HepG2 (cell line): ENCODE measurements around the gene GALR3. TPM values are rescaled to one million over a fixed set of nuclear protein-coding genes. Genes with fewer than 3 reads are reported as not detected.
A peak's percentile ranks its signal among the peaks of the same experiment; 100 is the strongest.

ENCODE experiments used
- FOSL2 ChIP-seq: sonication (generic); formaldehyde crosslinking; IDR thresholded peaks from 2 replicates; pipeline ENCODE4 v1.4.0; 2020; ENCODE audit warnings: missing genetic modification reagents
- FOXO4 ChIP-seq: sonication (generic); formaldehyde crosslinking; conservative IDR thresholded peaks from 2 replicates; pipeline ENCODE4 v1.8.1; 2023; ENCODE audit warnings: missing genetic modification reagents
- KDM2A ChIP-seq: sonication (generic); formaldehyde crosslinking; IDR thresholded peaks from 2 replicates; pipeline ENCODE4 v1.4.0; 2020; ENCODE audit warnings: low read depth, missing genetic modification reagents, borderline replicate concordance
- LCORL ChIP-seq, 2 experiments: fragments of 450-650 bp in 1 of 2; sonication (generic) in 1 of 2; formaldehyde crosslinking in 1 of 2; IDR thresholded peaks; 2 replicates each; pipeline versions ENCODE4 v1.5.0 to v1.6.1; 2017 to 2020; ENCODE audit warnings: antibody characterized with exemption in 1 of 2, missing genetic modification reagents in 1 of 2
- MED13 ChIP-seq: sonication (generic); formaldehyde crosslinking; IDR thresholded peaks from 2 replicates; pipeline ENCODE4 v1.5.0; 2020; ENCODE audit warnings: missing genetic modification reagents
- MEF2D ChIP-seq: sonication (generic); formaldehyde crosslinking; IDR thresholded peaks from 2 replicates; pipeline ENCODE4 v1.5.1; 2020; ENCODE audit warnings: mild to moderate bottlenecking, missing genetic modification reagents
- MTF1 ChIP-seq: sonication (generic); formaldehyde crosslinking; IDR thresholded peaks from 2 replicates; pipeline ENCODE4 v1.5.0; 2020; ENCODE audit warnings: missing genetic modification reagents
- NKX3-1 ChIP-seq: sonication (generic); formaldehyde crosslinking; IDR thresholded peaks from 2 replicates; pipeline ENCODE4 v1.5.0; 2020; ENCODE audit warnings: missing genetic modification reagents
- PRPF4 ChIP-seq: fragments of 200-400 bp; formaldehyde crosslinking; IDR thresholded peaks from 2 replicates; pipeline ENCODE4 v1.6.1; 2016; ENCODE audit warnings: low read length, low read depth; ENCODE audit not compliant: poor library complexity, severe bottlenecking
- SMYD3 ChIP-seq: sonication (generic); formaldehyde crosslinking; IDR thresholded peaks from 2 replicates; pipeline ENCODE4 v1.8.1; 2023; ENCODE audit warnings: mild to moderate bottlenecking, missing genetic modification reagents
- TBX3 ChIP-seq: fragments of 450-650 bp; IDR thresholded peaks from 2 replicates; pipeline ENCODE4 v1.6.1; 2017; ENCODE audit warnings: antibody characterized with exemption, mild to moderate bottlenecking, inconsistent platforms, borderline replicate concordance
- TOE1 ChIP-seq: sonication (generic); formaldehyde crosslinking; IDR thresholded peaks from 2 replicates; pipeline ENCODE4 v1.4.0; 2020; ENCODE audit warnings: mild to moderate bottlenecking, missing genetic modification reagents
- TRAFD1 ChIP-seq: sonication (generic); formaldehyde crosslinking; IDR thresholded peaks from 2 replicates; pipeline ENCODE4 v1.5.1; 2020; ENCODE audit warnings: missing genetic modification reagents, mild to moderate bottlenecking, borderline replicate concordance
- ZBTB26 ChIP-seq: IDR thresholded peaks from 2 replicates; pipeline ENCODE4 v1.6.1; 2016; ENCODE audit warnings: missing compliant biosample characterization, missing genetic modification reagents, borderline replicate concordance
- ZMAT5 ChIP-seq: sonication (generic); formaldehyde crosslinking; IDR thresholded peaks from 2 replicates; pipeline ENCODE4 v1.5.0; 2020; ENCODE audit warnings: mild to moderate bottlenecking, low read depth, missing genetic modification reagents, borderline replicate concordance
- ZNF3 ChIP-seq: IDR thresholded peaks from 2 replicates; pipeline ENCODE4 v1.7.0; 2017; ENCODE audit warnings: inconsistent platforms
- ZNF552 ChIP-seq: sonication (generic); formaldehyde crosslinking; IDR thresholded peaks from 2 replicates; pipeline ENCODE4 v1.9.0; 2022; ENCODE audit warnings: missing genetic modification reagents, mild to moderate bottlenecking, borderline replicate concordance
- ZNF572 ChIP-seq: sonication (generic); formaldehyde crosslinking; IDR thresholded peaks from 2 replicates; pipeline ENCODE4 v1.5.1; 2020; ENCODE audit warnings: mild to moderate bottlenecking, missing genetic modification reagents
- ZNF777 ChIP-seq: sonication (generic); formaldehyde crosslinking; IDR thresholded peaks from 2 replicates; pipeline ENCODE4 v1.4.0; 2020; ENCODE audit warnings: missing genetic modification reagents
- polyA plus RNA-seq, 8 experiments: library from polyadenylated mRNA; depleted of rRNA in 3 of 8; stranded (reverse) in 7 of 8; unstranded in 1 of 8; fragments of >200 nt; fragmentation: Illumina TruSeq in 4 of 8; extraction: Trizol in 4 of 8; gene quantifications; 2 replicates each; pipeline versions ENCODE4 v1.2.1 to v1.2.3, GENCODE V29; 2011 to 2016; ENCODE audit warnings: low read depth in 4 of 8, missing spikeins in 1 of 8, mixed read lengths in 1 of 8; ENCODE audit not compliant: insufficient read depth in 1 of 8
- total RNA-seq, 5 experiments: library from RNA; depleted of rRNA; stranded (reverse); fragments of >200 nt; fragmentation: Illumina TruSeq; extraction: Trizol; gene quantifications; 2 replicates each; pipeline ENCODE4 v1.2.3, GENCODE V29; 2016; ENCODE audit warnings: low read depth in 1 of 5
- TF ChIP-seq, protein P1 (sequence below): sonication (generic); formaldehyde crosslinking; IDR thresholded peaks from 2 replicates; pipeline ENCODE4 v1.5.0; 2020; ENCODE audit warnings: mild to moderate bottlenecking, missing genetic modification reagents

GALR3 gene
- total and polyA plus RNA-seq, 2 of the 13 experiments (the other 11 are each of a cell fraction or from before 2014, with no cell fraction given): 0.13 TPM; not detected in 1

DNA sequence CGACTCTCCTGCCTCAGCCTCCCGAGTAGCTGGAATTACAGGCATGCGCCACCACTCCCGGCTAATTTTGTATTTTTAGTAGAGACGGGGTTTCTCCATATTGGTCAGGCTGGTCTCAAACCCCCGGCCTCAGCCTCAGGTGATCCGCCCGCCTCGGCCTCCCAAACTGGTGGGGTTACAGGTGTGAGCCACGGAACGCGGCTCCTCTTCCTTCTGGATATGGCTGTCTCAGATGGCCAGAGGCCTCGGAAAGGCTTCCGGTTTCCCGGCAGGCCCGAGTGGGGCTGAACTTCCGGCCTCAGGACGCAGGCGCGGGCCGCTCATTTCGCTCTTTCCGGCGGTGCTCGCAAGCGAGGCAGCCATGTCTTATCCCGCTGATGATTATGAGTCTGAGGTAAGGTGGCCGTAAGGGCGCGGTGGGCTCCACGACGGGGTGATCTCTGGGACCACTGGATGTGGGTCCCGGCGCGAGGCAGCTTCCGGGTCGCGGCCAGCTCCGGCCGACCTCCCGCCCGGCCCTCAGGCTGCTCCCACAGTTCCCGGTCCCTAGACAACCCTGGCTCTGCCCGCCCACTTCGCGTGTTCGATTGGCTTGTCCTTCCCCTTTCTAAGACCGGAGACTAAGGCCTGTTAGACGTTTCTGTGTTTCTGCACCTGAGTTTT, 26.0 kb downstream of the GALR3 start, which contains the start of gene EIF3L (continued):
- no peak; the same call in 1 of the 2 replicates for TF ChIP-seq ZNF572 (CRISPR knock-in tag)
- TF ChIP-seq FOSL2: peak; percentile 34
- peak; percentile 63 for TF ChIP-seq ZNF777
- no peak for TF ChIP-seq TBX3
- peak; percentile 67; the same call in 1 of the 2 replicates for TF ChIP-seq TOE1 (CRISPR knock-in tag)
- no peak for TF ChIP-seq FOXO4 (CRISPR knock-in tag)
- TF ChIP-seq KDM2A (CRISPR knock-in tag): peak; percentile 86
- TF ChIP-seq MEF2D (CRISPR knock-in tag): no peak
- TF ChIP-seq TRAFD1 (CRISPR knock-in tag): no peak
- TF ChIP-seq MED13: no peak; the same call in none of the 2 replicates
- TF ChIP-seq MTF1 (CRISPR knock-in tag): 0 out of 2 replicates have a peak, but pooled peaks have one; percentile 51
- peak; percentile 91 for TF ChIP-seq NKX3-1 (CRISPR knock-in tag)
- TF ChIP-seq PRPF4: no peak
- no peak; the same call in 1 of the 2 replicates for TF ChIP-seq SMYD3 (CRISPR knock-in tag)
- peak; percentile 58; the same call in 1 of the 2 replicates for TF ChIP-seq ZBTB26 (CRISPR knock-in tag)
- no peak for TF ChIP-seq ZMAT5 (CRISPR knock-in tag)
- TF ChIP-seq LCORL (IDR thresholded peaks at IDR 0.05): no peak
- peak; percentile 66 for TF ChIP-seq LCORL (CRISPR knock-in tag; IDR thresholded peaks at IDR 0.05)
- TF ChIP-seq, protein P1, sequence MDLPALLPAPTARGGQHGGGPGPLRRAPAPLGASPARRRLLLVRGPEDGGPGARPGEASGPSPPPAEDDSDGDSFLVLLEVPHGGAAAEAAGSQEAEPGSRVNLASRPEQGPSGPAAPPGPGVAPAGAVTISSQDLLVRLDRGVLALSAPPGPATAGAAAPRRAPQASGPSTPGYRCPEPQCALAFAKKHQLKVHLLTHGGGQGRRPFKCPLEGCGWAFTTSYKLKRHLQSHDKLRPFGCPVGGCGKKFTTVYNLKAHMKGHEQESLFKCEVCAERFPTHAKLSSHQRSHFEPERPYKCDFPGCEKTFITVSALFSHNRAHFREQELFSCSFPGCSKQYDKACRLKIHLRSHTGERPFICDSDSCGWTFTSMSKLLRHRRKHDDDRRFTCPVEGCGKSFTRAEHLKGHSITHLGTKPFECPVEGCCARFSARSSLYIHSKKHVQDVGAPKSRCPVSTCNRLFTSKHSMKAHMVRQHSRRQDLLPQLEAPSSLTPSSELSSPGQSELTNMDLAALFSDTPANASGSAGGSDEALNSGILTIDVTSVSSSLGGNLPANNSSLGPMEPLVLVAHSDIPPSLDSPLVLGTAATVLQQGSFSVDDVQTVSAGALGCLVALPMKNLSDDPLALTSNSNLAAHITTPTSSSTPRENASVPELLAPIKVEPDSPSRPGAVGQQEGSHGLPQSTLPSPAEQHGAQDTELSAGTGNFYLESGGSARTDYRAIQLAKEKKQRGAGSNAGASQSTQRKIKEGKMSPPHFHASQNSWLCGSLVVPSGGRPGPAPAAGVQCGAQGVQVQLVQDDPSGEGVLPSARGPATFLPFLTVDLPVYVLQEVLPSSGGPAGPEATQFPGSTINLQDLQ (CRISPR knock-in tag): no peak
- TF ChIP-seq ZNF3 (CRISPR knock-in tag): 0 out of 2 replicates have a peak, but pooled peaks have one; percentile 42
- TF ChIP-seq ZNF552 (CRISPR knock-in tag): no peak
